ENCODE measurements around the gene SCYGR6.
"Not testable (repeated sequence)": the region's sequence is repeated elsewhere in the genome, so short reads cannot be mapped to it uniquely, and the experiment has no call there.

SCYGR6 gene

DNA sequence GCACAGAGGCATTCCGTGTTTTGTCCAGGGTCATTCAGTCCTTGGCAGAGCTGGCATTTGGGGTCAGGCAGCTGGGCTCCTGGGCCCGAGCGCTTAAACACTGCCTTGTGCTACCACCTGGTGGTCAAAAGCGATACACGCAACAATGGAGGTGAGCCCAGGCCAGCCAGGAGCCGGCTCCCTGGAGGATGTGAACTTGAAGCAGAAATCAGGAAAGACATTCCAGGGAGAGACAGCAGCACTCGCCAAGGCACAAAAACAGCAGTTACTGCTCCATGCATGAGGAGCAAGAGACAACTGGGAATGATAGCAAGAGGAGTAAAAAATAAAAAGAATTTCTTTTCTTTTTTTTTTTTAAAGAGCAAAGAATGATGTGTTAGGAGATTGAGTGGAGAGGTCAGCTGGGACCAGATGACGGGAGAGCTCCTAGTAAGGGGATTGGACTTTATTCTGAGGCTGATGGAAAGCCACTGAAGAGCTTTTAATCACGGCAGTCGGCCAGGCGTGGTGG lies 41.9 kb upstream of the SCYGR6 start:
- Histone ChIP-seq H3K4me3 (ENCODE audit: low read depth, low read length) (no peak overlapping the region), H3K27me3 (ENCODE audit: insufficient read depth, low read depth, severe bottlenecking) (peaks cover 3% of the 10 kb centered on the region)
- DNase-seq: peak; percentile 76

DNA sequence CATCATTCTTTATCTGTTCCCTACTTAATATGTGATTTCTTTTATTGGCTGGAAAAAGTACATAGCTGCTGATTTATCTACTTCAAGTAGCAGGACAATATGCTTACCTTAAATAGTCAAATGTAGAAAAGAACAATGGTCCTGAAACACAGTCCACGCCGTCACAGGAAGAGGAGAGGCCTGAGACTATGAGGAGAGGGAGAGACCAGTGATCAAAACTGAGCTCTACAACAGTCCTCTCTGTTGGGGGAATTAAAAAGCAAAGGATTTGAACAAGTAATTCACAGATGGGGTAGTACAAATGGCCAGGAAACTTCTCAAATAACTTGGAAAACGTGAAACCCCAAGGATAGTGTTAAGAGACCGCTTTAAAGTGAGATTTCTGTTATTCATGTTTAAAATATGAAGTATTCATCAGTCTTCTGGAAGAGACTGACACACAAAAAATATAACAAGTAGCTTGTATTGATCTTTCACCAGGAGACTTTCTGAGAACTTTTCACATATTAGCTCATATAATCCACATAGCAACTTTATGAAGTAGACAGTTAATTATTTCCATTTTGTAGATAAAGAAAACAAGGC lies 41.3 kb upstream of the SCYGR6 start:
- TF ChIP-seq, protein P1, sequence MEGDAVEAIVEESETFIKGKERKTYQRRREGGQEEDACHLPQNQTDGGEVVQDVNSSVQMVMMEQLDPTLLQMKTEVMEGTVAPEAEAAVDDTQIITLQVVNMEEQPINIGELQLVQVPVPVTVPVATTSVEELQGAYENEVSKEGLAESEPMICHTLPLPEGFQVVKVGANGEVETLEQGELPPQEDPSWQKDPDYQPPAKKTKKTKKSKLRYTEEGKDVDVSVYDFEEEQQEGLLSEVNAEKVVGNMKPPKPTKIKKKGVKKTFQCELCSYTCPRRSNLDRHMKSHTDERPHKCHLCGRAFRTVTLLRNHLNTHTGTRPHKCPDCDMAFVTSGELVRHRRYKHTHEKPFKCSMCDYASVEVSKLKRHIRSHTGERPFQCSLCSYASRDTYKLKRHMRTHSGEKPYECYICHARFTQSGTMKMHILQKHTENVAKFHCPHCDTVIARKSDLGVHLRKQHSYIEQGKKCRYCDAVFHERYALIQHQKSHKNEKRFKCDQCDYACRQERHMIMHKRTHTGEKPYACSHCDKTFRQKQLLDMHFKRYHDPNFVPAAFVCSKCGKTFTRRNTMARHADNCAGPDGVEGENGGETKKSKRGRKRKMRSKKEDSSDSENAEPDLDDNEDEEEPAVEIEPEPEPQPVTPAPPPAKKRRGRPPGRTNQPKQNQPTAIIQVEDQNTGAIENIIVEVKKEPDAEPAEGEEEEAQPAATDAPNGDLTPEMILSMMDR (IDR thresholded peaks at IDR 0.05; ENCODE audit: low read depth, low read length): no peak
- no peak overlapping the region for H3K4me3 ChIP-seq (ENCODE audit: low read depth, low read length)
- H3K36me3 ChIP-seq: no peaks in the 10 kb centered on the region
- H3K27me3 ChIP-seq (ENCODE audit: insufficient read depth, low read depth, severe bottlenecking): peaks cover 3% of the 10 kb centered on the region
- no peak overlapping the region for H3K27ac ChIP-seq
- no peak for DNase-seq
- no peaks in the 10 kb centered on the region for H3K9me3 ChIP-seq (ENCODE audit: severe bottlenecking)

More for the DNA sequence above, 41.9 kb upstream of the SCYGR6 start:
- Histone ChIP-seq H3K27ac (no peak overlapping the region), H3K9me3 (ENCODE audit: severe bottlenecking) (no peaks in the 10 kb centered on the region), H3K36me3 (no peaks in the 10 kb centered on the region)
- TF ChIP-seq, protein P1 (IDR thresholded peaks at IDR 0.05; ENCODE audit: low read depth, low read length): peak; percentile 77

DNA sequence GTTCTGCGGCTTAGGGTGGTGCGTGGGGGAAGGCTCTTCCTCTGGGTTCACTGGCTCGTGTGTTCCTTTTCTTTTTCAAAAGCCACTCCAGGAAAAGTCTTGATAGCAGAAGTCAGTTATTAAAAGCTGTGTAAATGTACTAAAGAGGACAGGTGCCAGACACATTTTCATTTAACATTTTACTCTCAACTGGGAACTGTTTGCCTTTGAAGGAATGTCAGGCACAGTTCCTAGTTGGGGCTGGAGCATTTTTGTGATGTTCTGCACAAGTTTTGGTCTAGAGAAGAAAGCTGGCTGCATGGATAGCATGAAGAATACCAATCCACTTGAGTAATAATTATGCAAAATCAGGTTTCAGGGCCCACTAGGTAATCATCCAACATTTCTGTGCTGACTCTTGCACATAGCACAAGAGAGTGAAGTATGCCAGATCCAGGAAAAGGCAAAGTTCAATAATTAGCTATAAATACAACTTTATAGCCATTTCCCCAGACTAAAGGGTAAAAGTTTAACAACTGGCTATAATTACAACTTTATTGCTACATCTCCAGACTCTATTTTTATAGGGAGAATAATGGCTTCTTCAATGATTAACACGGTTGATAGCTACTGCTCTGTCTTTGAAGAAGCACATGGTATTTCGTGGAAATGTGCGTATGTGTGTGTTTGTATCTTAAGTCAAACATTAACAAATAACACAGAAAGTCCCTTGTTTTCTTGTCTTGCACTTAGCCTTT lies 37.4 kb upstream of the SCYGR6 start:
- H3K36me3 ChIP-seq: no peaks in the 10 kb centered on the region

DNA sequence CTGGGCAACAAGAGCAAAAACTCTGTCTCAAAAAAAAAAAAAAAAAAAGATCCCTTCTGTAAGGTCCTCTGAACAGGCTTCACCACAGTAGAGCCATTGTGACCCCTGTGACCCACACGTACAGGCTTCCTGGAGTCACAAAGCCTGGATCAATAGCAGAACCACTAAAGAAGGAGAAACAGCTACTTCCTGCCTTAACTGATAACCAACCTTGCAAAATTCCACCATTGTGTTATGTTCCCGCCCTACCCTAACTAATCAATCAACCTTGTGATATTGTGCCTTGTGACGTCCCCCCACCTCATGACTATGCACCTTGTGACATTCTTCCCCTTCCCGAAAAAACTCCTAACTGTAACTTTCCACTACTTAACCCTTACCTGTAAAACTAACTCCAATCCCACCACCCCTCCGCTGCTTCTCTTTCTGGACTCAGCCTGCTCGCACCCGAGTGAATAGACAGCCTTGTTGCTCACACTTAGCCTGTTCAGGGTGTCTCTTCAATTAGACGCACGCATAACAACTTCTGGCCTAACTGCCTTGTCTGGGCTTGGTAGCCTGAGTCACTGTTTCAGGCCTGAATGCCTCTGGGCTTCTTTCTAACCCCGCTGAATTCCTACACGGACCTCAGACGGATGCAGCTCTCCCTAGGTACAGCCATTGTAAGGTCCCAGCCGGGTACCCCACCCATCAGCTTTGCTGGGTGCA lies 35.0 kb upstream of the SCYGR6 start:
- no peaks in the 10 kb centered on the region for H3K36me3 ChIP-seq
- no peak overlapping the region for H3K27ac ChIP-seq
- H3K27me3 ChIP-seq (ENCODE audit: insufficient read depth, low read depth, severe bottlenecking): peaks cover 6% of the 10 kb centered on the region
- no peaks in the 10 kb centered on the region for H3K9me3 ChIP-seq (ENCODE audit: severe bottlenecking)
- no peak overlapping the region for H3K4me3 ChIP-seq (ENCODE audit: low read depth, low read length)
- TF ChIP-seq, protein P1 (IDR thresholded peaks at IDR 0.05; ENCODE audit: low read depth, low read length): no peak
- no peak for DNase-seq

More for the DNA sequence above, 37.4 kb upstream of the SCYGR6 start:
- no peaks in the 10 kb centered on the region for H3K9me3 ChIP-seq (ENCODE audit: severe bottlenecking)
- no peak overlapping the region for H3K27ac ChIP-seq
- TF ChIP-seq, protein P1 (IDR thresholded peaks at IDR 0.05; ENCODE audit: low read depth, low read length): no peak
- peaks cover 6% of the 10 kb centered on the region for H3K27me3 ChIP-seq (ENCODE audit: insufficient read depth, low read depth, severe bottlenecking)
- no peak for DNase-seq
- H3K4me3 ChIP-seq (ENCODE audit: low read depth, low read length): no peak overlapping the region

DNA sequence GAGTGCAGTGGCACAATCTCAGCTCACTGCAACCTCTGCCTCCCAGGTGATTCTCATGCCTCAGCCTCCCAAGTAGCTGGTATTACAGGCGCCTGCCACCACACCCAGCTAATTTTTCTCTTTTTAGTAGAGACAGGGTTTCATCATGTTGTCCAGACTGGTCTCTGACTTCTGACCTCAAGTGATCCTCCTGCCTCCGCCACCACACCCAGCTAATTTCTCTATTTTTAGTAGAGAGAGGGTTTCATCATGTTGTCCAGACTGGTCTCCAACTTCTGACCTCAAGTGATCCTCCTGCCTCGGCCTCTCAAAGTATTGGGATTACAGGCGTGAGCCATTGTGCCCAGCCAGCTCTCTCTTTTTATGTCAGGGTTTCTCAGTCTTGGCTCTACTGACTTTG lies 31.7 kb upstream of the SCYGR6 start:
- H3K4me3 ChIP-seq (ENCODE audit: low read depth, low read length); H3K27me3 ChIP-seq (ENCODE audit: insufficient read depth, low read depth, severe bottlenecking); H3K27ac ChIP-seq; DNase-seq; H3K9me3 ChIP-seq (ENCODE audit: severe bottlenecking); H3K36me3 ChIP-seq: not testable (repeated sequence)

DNA sequence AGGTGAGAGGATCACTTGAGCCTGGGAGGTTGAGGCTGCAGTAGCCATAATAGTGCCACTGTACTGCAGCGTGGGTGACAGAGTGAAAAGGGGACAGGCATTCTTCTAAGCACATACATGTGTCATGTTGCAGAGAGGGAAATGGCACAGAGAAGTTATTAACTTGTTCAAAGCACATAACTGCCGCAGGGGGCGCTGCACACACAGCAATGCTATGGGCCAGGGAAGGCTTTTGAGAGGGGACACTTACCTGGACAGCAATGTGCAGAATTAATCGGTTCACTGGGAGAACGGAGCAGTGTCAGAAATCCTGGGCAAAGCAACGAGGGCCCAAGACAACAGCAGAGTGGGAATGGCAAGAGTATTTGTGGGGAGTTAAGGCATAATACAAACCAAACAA lies 23.5 kb upstream of the SCYGR6 start:
- TF ChIP-seq, protein P1 (IDR thresholded peaks at IDR 0.05; ENCODE audit: low read depth, low read length): peak; percentile 67

More for the DNA sequence above, 23.5 kb upstream of the SCYGR6 start:
- peak; percentile 26 for DNase-seq
- no peaks in the 10 kb centered on the region for H3K9me3 ChIP-seq (ENCODE audit: severe bottlenecking)
- H3K4me3 ChIP-seq (ENCODE audit: low read depth, low read length): no peak overlapping the region
- H3K36me3 ChIP-seq: no peaks in the 10 kb centered on the region
- H3K27ac ChIP-seq: no peak overlapping the region
- H3K27me3 ChIP-seq (ENCODE audit: insufficient read depth, low read depth, severe bottlenecking): peaks cover 5% of the 10 kb centered on the region

Data from WERI-Rb-1 (cell line).